GM19468 (cell line): ENCODE results near the gene CNRIP1.

ENCODE experiments used
- ATAC-seq: cut with Tn5 transposase; IDR thresholded peaks from one replicate; pipeline ENCODE4 v1.9.1; 2021; ENCODE audit warnings: mild to moderate bottlenecking, moderate library complexity, moderate number of reproducible peaks; ENCODE audit not compliant: unreplicated experiment; ENCODE audit errors: extremely low read depth

The CNRIP1 gene

DNA sequence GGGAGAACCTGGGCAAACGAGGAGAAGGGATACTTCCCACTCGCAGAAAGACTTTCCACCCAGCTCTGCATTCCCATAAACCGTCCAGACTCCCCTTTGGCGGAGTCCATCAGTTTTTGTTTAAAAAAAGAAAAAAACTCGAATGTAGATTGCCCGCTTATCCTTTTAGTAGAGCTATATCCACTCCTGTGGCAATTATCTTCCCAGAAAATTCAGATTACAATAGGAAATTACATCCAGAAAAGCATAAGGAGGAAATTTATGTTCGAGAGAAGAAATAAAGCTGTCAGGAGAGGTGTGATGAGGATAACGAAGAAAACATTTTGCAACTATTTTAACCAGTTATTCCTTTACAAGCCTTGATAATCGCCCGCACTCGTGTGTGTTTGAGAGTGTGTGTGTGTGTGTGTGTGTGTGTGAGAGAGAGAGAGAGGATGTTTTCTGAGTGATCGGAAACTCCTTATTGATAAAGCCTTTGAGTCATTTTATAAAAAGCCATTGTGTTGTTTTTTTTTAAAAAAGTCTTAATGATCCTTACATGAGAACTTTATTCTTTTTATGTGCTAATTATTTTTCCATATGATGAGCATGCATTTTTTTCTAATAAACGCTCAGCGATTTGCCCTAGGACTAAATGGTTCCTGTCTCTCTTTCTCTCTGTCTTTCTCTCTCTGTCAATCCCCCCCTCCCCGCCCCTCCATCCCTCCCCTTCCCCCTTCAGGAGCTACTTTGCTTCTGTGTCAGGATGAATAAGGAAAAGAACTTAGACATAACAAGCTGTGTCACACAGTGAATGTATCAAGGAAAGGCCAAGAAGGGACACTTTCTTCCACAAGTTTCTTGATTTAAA is 66.3 kb downstream of the CNRIP1 start:
- no peak for ATAC-seq

DNA sequence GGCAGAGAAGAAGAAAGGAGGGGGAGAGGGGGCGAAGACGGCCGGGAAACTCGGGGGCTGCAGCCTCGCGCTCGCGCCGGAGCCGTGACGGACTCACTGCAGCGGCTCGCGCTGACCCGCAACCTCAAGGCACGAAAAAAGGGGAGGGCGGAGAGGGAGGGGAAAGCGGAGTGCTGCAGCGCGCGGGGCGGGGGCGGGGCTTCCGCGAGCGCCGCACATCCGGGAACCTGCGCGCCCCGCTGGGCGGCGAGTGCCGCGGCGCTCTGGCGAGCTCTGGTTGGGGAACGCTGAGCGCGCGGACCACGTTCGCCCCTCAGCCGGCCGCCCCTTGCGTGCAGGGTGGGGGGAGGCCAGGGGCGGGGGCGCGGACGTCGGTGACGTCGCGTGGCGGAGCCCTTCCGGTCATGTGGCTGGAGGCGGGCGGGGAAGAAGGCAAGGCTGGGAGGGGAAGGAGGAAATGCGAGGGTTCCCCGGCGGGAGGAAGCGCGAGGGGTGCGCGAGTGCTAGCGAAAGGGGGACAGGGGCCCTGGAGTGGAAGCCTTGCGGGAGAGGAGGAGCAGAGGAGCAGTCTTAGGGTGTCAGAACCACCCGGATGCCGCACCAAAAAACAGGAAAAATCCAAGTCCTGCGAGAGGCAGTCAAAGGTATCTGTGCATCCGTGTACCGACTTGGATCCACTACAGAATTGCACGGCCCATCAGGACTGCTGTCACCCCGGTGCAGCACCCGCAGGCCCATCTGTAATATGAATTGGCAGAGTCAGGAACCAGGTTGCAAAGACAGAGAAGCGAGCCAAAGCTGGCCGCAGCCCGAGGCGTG is 67.1 kb downstream of the CNRIP1 start, which contains the start of gene PPP3R1:
TSS of gene PPP3R1 (minus strand) at position 133 of the 819 bp plus-strand sequence. CDS start 405 bp downstream, outside the sequence.
- ATAC-seq = peak; percentile 72

DNA sequence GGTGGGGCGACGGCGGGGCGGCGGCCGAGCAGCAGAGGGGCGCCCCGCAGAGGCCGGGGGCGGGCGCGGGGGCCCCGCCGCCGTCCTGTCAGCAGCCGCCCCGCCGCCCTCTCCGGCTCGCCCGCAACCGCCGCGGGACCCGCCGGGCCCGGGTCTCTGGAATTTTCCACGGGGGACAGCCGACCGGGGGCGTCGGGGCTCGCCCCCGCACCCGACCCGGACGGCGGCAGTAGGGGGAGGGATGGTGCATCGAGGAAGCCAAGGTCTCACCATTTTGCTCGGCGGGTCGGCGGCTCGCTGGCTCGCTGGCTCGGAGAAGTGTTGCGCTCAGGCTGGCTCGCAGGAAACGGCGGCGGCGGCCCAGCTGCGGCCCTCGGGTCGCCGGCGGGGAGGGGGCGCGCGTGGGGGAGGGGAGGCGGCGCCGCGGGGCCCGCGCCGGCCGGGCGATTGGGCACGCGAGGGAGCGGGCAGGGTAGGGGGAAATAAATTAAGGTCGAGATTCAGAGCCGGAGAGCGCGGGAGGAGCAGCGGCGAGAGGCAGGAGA is 67.8 kb downstream of the CNRIP1 start:
- ATAC-seq = no peak

DNA sequence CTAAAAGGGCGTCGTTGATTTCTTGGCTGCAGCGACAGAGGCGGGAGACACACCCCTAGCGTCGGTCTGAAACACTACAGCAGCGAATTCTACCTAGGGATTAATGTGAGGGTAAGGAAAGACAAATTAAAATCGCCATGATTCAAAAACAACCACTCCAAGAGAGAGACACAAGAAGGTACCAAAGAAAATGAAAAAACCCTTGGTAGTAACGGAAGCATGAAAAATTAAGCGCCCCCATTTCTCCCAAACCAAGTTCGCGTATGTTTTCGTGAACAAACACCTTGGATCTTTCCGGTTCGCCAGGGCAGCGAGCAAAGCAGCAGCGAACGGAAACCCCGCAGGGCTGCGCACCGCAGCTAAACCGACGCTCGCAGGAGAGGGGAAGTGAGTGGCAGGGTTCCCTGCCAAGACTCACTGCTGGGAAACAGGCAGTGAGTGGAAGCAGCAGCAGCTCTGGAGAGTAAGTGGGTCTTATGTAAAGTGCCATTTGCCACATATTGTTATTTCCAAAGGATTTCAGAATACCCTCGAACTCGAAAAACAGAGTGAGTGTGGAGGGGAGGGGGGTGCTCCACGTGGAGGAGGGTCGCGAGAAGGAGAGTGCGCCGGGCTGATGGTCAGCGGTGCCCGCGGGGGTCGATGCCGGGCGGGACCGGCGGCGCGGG is 68.4 kb downstream of the CNRIP1 start:
- peak; percentile 16 for ATAC-seq

DNA sequence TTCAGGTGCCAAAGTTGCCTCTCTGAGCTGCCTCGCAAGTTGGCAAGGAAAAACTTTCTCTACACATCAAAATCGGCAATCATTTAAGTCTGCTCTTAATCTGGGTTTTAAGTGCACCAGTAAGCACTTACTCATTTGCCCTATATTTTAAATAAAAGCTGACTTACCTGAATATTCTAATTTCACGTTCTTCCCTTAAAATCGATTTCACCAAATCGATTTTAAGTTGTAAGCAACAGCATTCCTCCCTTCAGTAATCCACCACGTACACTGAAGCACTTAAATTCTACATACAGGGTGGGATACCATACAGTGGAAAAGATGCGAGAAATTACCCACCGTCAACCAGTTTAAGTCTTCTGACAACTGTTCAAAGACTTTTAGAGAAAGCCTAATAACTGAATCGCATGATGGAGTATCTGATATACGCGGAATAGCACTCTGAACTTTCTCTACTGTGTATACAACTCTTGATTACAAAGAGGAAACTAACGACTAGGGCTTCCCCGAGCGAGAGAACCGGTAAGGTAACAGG is 69.0 kb downstream of the CNRIP1 start:
- ATAC-seq = no peak

DNA sequence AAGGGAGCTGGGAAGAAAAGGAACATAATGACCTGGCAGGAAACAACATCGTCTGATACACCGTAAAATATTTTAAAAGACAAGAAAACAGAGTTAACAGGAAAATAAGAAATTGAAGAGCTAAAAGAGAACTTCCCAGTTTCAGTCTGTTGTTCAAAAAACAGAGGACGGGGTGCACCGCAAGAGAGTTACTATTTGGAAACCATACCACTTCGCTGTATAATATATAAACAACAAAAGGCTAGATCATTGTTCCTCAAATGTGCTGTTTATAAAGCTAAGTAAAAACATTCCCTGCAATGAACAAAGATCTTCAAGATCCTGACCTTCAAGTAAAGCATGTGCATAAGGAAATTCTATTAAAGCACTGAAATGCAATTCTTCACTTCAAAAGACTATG is 69.6 kb downstream of the CNRIP1 start:
- ATAC-seq = no peak

DNA sequence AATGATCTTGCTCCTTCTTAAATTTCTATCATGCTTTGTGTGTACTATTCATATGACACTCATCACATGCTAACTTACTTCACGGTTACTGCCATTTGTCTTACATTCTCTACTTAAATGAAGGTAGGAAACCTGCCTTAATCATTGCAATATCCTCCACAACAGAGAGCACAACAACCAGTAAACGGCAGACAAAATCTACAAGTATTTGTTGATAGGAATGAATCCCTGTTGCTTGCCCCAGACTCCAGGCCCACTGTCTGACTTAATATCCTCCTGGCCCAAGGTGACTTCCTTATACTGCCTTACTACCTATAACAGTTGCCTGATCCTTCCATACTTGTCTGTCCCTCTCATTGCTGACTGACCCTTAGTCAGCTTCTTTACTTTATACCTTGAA is 70.9 kb downstream of the CNRIP1 start:
- no peak for ATAC-seq

DNA sequence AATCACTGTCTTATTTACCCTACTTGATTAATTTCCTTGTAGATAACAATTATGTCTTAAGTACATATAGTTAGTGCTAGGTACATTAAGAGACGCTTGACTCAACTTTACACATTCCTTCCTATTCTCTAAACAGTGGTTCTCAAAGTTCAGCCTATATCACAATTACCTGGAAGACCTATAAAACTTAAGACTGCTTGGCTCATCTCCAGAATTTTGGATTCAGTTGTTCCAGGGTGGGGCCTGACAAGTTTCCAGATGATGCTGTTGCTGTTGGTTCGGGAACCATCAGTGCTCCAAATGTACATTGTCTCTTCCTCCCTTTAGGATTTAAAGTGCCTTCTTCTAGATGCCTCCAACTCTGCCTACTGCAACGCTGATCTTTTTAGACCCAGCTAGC is 71.4 kb downstream of the CNRIP1 start:
- no peak for ATAC-seq

DNA sequence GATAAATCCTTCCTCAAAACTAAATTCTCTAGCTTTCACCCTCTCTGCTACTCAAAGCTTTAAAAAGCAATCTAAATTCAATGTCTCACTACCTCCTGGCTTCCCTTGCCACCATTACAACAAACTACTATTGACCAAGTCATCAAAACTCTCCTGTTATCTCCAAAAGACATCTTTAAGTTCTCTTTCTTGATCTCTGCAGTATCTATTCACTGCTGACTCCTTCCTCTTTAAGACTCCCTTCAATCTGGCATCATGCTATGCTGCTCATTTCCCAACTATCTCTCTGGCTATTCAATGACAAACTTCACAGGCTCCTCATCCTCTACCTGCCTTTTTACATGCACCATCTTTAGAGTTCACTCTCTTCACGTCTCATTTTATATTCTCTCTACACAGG is 73.4 kb downstream of the CNRIP1 start:
- ATAC-seq = no peak

DNA sequence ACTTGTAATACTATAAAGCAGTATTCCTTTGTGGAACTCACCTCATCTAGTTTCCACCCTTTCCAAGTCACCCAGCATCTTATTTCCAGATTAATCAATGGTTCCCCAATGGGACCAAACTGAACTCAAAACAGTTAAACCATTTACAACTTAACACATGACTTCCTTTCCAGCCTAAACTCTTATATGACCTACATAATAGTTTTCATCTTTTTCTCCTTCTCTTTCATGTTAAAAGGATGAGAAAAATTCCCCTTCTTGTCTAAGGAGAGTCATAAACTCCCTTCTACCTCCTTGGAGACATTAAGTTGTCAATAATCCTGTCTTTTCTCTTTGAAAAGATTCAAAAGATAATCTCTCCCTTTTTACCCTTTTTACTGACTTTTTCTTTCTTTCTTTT is 74.1 kb downstream of the CNRIP1 start:
- no peak for ATAC-seq

DNA sequence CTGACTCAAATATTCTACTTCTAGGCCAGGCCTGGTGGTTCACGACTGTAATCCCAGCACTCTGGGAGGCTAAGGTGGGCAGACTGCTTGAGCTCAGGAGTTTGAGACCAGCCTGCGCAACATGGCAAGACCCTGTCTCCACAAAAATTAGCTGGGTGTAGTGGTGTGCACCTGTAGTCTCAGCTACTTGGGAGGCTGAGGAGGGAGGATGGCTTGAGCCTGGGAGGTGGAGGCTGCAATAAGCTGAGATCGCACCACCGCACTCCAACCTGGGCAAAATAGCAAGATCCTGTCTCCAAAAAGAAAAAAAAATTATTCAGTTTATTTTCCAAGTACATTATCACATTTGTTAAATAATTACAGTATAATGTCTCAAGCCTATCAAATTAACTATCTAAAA is 74.7 kb downstream of the CNRIP1 start:
- no peak for ATAC-seq

DNA sequence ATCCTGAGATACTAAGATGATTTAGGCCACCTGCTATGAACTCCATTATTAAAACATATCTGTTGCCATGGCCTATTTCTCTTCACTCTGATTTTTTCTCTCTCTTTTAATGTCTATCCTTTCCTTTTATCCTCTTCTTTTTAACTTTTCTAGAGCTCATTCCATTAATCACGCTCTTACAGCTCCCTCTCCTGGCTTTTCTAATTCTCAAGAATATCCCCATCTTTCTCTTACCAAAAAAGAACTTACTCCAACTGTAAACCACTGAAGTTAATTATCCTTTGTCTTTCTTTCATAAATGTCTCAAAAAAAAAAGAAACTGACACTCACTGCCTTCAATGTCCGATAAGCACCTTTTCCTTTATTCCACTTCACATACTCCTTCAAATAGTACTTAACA is 75.3 kb downstream of the CNRIP1 start:
- ATAC-seq = no peak
